Measurements from ENCODE around the gene SHISA2. TPM values are rescaled to one million over a fixed set of nuclear protein-coding genes. Genes with fewer than 3 reads are reported as not detected.

The SHISA2 gene
- total RNA-seq, 2 experiments from 2014 or later = 0.52 to 0.69 TPM

- H3K4me1 Mint-ChIP-seq (ENCODE audit: low read depth) = peaks cover 23% of the 10 kb centered on the region
- H3K9me3 Mint-ChIP-seq = no peaks in the 10 kb centered on the region
- no peaks in the 10 kb centered on the region for H3K36me3 Mint-ChIP-seq (ENCODE audit: low read depth)
- H3K27ac Mint-ChIP-seq = no peak overlapping the region
- no peak for DNase-seq
- H3K27me3 Mint-ChIP-seq (ENCODE audit: low read depth) = peaks cover 10% of the 10 kb centered on the region
- no peak overlapping the region for H3K4me3 Mint-ChIP-seq
- intact Hi-C loops (cut with micrococcal nuclease) = no loop called here
- CTCF ChIA-PET = no interaction called here
These were observed 5.2 kb downstream of the SHISA2 start for GRCh38 chr13:26046639-26047038.

DNA sequence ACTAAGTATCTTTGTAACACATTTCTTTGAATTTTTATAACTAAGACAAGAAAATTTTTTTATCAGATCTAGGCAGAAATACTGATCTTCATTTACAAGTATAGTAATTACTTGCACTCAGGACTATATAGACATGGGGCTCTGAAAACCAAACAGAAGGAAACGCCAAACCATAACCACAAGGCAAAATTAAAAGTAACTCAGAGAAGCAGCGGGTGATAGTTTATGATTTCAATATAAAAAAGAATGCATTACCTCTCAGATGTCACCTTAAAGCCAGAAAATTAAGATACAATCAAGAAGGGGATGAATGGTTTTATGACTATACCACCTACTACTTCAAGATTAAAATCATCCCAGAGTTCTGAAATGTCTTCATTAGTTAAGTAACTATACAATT lies 6.7 kb downstream of the SHISA2 start:
- Mint-ChIP-seq H3K4me3 (no peak overlapping the region), H3K27me3 (ENCODE audit: low read depth) (peaks cover 10% of the 10 kb centered on the region), H3K27ac (no peak overlapping the region), H3K4me1 (ENCODE audit: low read depth) (peaks cover 23% of the 10 kb centered on the region), H3K36me3 (ENCODE audit: low read depth) (no peaks in the 10 kb centered on the region), H3K9me3 (no peaks in the 10 kb centered on the region)
- intact Hi-C loops (cut with micrococcal nuclease) = no loop called here
- CTCF ChIA-PET = interaction anchor here (0.9 kb wide), 1 partner anchor 209 kb away, joined by 3 read pairs; no protein-coding TSS in a partner anchor
- no peak for DNase-seq

DNA sequence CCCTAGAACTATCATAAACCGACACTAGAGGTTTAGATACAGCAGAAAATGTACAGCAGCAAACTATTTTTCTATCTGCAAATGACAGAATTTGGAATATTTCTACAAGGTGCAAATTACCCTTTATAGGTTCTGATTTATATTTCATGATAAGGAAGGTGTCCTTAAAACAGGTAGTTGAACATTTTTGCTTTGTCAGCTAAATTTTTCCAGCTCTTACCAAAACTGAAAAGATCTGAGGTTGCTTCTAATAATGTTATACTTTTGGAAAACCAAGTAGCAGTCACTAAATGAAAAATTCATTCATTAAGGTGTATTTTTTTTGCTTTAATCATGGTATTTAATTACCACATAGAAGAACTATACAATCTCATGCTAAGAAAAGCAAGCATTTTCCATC lies 9.0 kb downstream of the SHISA2 start:
- intact Hi-C loops (cut with micrococcal nuclease) = no loop called here
- no peak overlapping the region for H3K4me3 Mint-ChIP-seq
- H3K27ac Mint-ChIP-seq = no peak overlapping the region
- DNase-seq = no peak
- H3K36me3 Mint-ChIP-seq (ENCODE audit: low read depth) = no peaks in the 10 kb centered on the region
- peaks cover 2% of the 10 kb centered on the region for H3K27me3 Mint-ChIP-seq (ENCODE audit: low read depth)
- CTCF ChIA-PET = no interaction called here
- peaks cover 14% of the 10 kb centered on the region for H3K4me1 Mint-ChIP-seq (ENCODE audit: low read depth)
- no peaks in the 10 kb centered on the region for H3K9me3 Mint-ChIP-seq

DNA sequence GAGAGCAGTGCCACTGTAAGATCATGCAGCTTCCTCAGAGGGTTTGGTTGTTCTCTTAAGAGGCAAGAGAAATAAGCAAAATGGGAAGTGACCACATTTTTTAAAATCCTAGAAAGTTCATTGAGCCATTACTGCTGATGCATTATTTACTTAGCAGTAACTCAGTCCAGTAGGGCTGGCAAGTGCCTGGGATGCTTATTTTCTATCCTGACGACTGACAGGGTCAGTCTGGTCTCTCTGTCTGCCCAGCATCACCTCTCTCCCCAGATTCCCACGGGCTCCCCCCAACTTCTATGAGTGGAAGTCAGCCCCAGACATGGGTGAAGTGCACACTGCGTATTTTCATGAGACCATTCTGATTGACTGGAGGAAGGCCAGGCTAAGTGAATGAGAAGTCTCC lies 10.4 kb downstream of the SHISA2 start:
- no peak overlapping the region for H3K27ac Mint-ChIP-seq
- H3K4me3 Mint-ChIP-seq = no peak overlapping the region
- DNase-seq = no peak
- no peaks in the 10 kb centered on the region for H3K36me3 Mint-ChIP-seq (ENCODE audit: low read depth)
- CTCF ChIA-PET = interaction anchor here (0.6 to 0.7 kb wide), 2 partner anchors 325 to 1328 kb away, joined by 3 read pairs; no protein-coding TSS in a partner anchor
- H3K4me1 Mint-ChIP-seq (ENCODE audit: low read depth) = peaks cover 14% of the 10 kb centered on the region
- no peaks in the 10 kb centered on the region for H3K9me3 Mint-ChIP-seq
- peaks cover 2% of the 10 kb centered on the region for H3K27me3 Mint-ChIP-seq (ENCODE audit: low read depth)
- intact Hi-C loops (cut with micrococcal nuclease) = no loop called here

GRCh38 chr13:26038931-26039475 lies 12.8 kb downstream of the SHISA2 start:
- Mint-ChIP-seq H3K4me3 (no peak overlapping the region), H3K9me3 (no peaks in the 10 kb centered on the region), H3K4me1 (ENCODE audit: low read depth) (no peaks in the 10 kb centered on the region), H3K36me3 (ENCODE audit: low read depth) (no peaks in the 10 kb centered on the region), H3K27me3 (ENCODE audit: low read depth) (peaks cover 2% of the 10 kb centered on the region), H3K27ac (no peak overlapping the region)
- DNase-seq = no peak
- CTCF ChIA-PET = no interaction called here
- intact Hi-C loops (cut with micrococcal nuclease) = no loop called here

DNA sequence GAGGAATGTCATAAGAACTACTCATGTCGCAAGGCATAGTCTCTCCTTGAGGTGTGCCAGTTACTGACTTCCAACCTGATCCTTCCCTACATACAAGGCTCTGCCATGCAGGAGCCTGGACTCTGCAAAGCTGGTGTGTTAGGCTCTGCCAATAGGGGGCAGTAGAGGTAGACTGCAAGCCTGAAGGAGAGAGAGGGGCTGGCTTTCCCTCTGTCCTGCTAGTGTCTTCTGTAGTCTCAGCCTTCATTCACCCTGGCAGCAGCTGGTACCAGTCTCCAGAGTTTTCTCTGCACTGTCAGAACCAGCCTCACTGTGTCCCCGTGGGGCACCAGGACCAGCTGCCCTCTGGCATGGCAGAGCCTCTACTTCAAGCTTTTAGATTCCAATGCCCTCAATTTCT lies 14.5 kb downstream of the SHISA2 start:
- Mint-ChIP-seq H3K27me3 (ENCODE audit: low read depth) (peaks cover 2% of the 10 kb centered on the region), H3K4me3 (no peak overlapping the region), H3K27ac (no peak overlapping the region), H3K4me1 (ENCODE audit: low read depth) (no peaks in the 10 kb centered on the region), H3K36me3 (ENCODE audit: low read depth) (no peaks in the 10 kb centered on the region), H3K9me3 (no peaks in the 10 kb centered on the region)
- CTCF ChIA-PET = interaction anchor here (1.0 to 2.0 kb wide), 5 partner anchors 13 to 463 kb away, joined by 3 to 6 read pairs (median 3); no protein-coding TSS in a partner anchor
- intact Hi-C loops (cut with micrococcal nuclease) = no loop called here
- peak; percentile 60 for DNase-seq

GRCh38 chr13:26036383-26036782 lies 15.4 kb downstream of the SHISA2 start:
- no peaks in the 10 kb centered on the region for H3K4me1 Mint-ChIP-seq (ENCODE audit: low read depth)
- intact Hi-C loops (cut with micrococcal nuclease) = no loop called here
- no peak for DNase-seq
- CTCF ChIA-PET = interaction anchor here (0.7 to 2.0 kb wide), 6 partner anchors 14 to 462 kb away, joined by 3 to 6 read pairs (median 4); no protein-coding TSS in a partner anchor
- H3K9me3 Mint-ChIP-seq = no peaks in the 10 kb centered on the region
- H3K36me3 Mint-ChIP-seq (ENCODE audit: low read depth) = no peaks in the 10 kb centered on the region
- H3K4me3 Mint-ChIP-seq = no peak overlapping the region
- H3K27ac Mint-ChIP-seq = no peak overlapping the region
- no peaks in the 10 kb centered on the region for H3K27me3 Mint-ChIP-seq (ENCODE audit: low read depth)

- H3K9me3 Mint-ChIP-seq = peaks cover 2% of the 10 kb centered on the region
- no peak overlapping the region for H3K4me3 Mint-ChIP-seq
- CTCF ChIA-PET = no interaction called here
- H3K4me1 Mint-ChIP-seq (ENCODE audit: low read depth) = no peaks in the 10 kb centered on the region
- H3K27me3 Mint-ChIP-seq (ENCODE audit: low read depth) = no peaks in the 10 kb centered on the region
- intact Hi-C loops (cut with micrococcal nuclease) = no loop called here
- H3K36me3 Mint-ChIP-seq (ENCODE audit: low read depth) = no peaks in the 10 kb centered on the region
- DNase-seq = no peak
- H3K27ac Mint-ChIP-seq = no peak overlapping the region
These were observed 17.8 kb downstream of the SHISA2 start for GRCh38 chr13:26034018-26034417.

GRCh38 chr13:26030331-26030730 lies 21.5 kb downstream of the SHISA2 start:
- Mint-ChIP-seq H3K27me3 (ENCODE audit: low read depth) (no peaks in the 10 kb centered on the region), H3K9me3 (peaks cover 2% of the 10 kb centered on the region), H3K4me1 (ENCODE audit: low read depth) (no peaks in the 10 kb centered on the region), H3K27ac (no peak overlapping the region), H3K4me3 (no peak overlapping the region), H3K36me3 (ENCODE audit: low read depth) (no peaks in the 10 kb centered on the region)
- CTCF ChIA-PET = no interaction called here
- DNase-seq = no peak
- intact Hi-C loops (cut with micrococcal nuclease) = no loop called here

- H3K4me3 Mint-ChIP-seq = no peak overlapping the region
- H3K27me3 Mint-ChIP-seq (ENCODE audit: low read depth) = no peaks in the 10 kb centered on the region
- no peak for DNase-seq
- CTCF ChIA-PET = interaction anchor here (1.7 kb wide), 1 partner anchor 24 kb away, joined by 3 read pairs; no protein-coding TSS in a partner anchor
- no peaks in the 10 kb centered on the region for H3K4me1 Mint-ChIP-seq (ENCODE audit: low read depth)
- peaks cover 2% of the 10 kb centered on the region for H3K9me3 Mint-ChIP-seq
- no peaks in the 10 kb centered on the region for H3K36me3 Mint-ChIP-seq (ENCODE audit: low read depth)
- intact Hi-C loops (cut with micrococcal nuclease) = no loop called here
- no peak overlapping the region for H3K27ac Mint-ChIP-seq
These were observed 22.2 kb downstream of the SHISA2 start for GRCh38 chr13:26029581-26030136.

GRCh38 chr13:26026211-26026610 lies 25.6 kb downstream of the SHISA2 start:
- Mint-ChIP-seq H3K4me3 (no peak overlapping the region), H3K27me3 (ENCODE audit: low read depth) (no peaks in the 10 kb centered on the region), H3K4me1 (ENCODE audit: low read depth) (no peaks in the 10 kb centered on the region), H3K36me3 (ENCODE audit: low read depth) (peaks cover 1% of the 10 kb centered on the region), H3K9me3 (peaks cover 3% of the 10 kb centered on the region), H3K27ac (no peak overlapping the region)
- CTCF ChIA-PET = interaction anchor here (1.1 kb wide), 1 partner anchor 12 kb away, joined by 3 read pairs; no protein-coding TSS in a partner anchor
- intact Hi-C loops (cut with micrococcal nuclease) = no loop called here
- DNase-seq = no peak

DNA sequence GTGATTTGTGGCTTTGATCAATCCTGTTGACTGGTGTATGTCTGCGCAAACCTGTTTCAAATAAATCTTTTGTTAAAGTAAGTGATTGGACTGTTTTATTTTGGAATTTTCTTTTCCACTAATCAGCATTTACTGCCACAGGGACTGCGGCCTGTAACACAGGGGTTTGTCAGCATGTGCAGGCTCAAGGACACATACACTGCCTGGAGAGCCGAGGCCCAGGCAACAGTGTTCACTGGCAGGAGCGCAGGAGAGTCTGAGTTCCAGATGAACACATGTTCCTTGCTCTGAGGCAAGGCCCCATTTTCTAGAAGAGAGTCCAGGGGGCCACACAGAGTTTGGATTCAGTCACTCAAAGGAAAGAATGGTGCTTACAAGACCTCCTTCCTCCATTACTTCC lies 26.0 kb downstream of the SHISA2 start:
- intact Hi-C loops (cut with micrococcal nuclease) = no loop called here
- DNase-seq = no peak
- H3K4me3 Mint-ChIP-seq = no peak overlapping the region
- H3K27ac Mint-ChIP-seq = no peak overlapping the region
- H3K27me3 Mint-ChIP-seq (ENCODE audit: low read depth) = no peaks in the 10 kb centered on the region
- H3K9me3 Mint-ChIP-seq = peaks cover 7% of the 10 kb centered on the region
- H3K36me3 Mint-ChIP-seq (ENCODE audit: low read depth) = peaks cover 6% of the 10 kb centered on the region
- H3K4me1 Mint-ChIP-seq (ENCODE audit: low read depth) = no peaks in the 10 kb centered on the region
- CTCF ChIA-PET = interaction anchor here (1.1 kb wide), 1 partner anchor 12 kb away, joined by 3 read pairs; no protein-coding TSS in a partner anchor

DNA sequence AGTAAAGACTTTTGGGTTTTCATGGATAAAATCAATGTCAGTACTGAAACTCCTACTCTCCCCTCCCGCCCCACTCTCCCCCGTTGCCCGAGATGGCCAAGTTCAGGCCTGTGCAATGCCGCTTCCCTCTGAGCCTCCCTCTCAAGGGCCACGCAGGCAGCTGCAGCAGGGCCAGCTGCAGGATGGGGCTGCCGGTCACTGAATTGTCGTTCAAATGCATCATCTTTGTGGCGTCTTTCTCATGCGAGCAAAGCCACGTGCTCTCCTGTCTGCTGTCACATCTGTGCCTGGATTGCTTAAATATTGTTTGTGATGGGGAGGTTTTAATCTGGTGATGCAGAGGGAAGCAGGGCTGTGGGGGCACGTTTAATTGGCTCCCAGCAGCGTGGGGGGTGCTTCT lies 26.6 kb downstream of the SHISA2 start:
- intact Hi-C loops (cut with micrococcal nuclease) = no loop called here
- CTCF ChIA-PET = no interaction called here
- no peak overlapping the region for H3K27ac Mint-ChIP-seq
- H3K27me3 Mint-ChIP-seq (ENCODE audit: low read depth) = no peaks in the 10 kb centered on the region
- no peaks in the 10 kb centered on the region for H3K4me1 Mint-ChIP-seq (ENCODE audit: low read depth)
- H3K4me3 Mint-ChIP-seq = no peak overlapping the region
- no peak for DNase-seq
- peaks cover 8% of the 10 kb centered on the region for H3K9me3 Mint-ChIP-seq
- H3K36me3 Mint-ChIP-seq (ENCODE audit: low read depth) = peaks cover 11% of the 10 kb centered on the region
